C4-2B (cell line): ENCODE data around the gene DHRS3.

Experiments
- ZFX ChIP-seq: fragments of 450-650 bp; IDR thresholded peaks from 2 replicates; pipeline ENCODE4 v1.6.1; 2017
- TF ChIP-seq, protein P1 (sequence below): fragments of 450-650 bp; conservative IDR thresholded peaks from 2 replicates; pipeline ENCODE4 v1.5.1; 2017; ENCODE audit warnings: mild to moderate bottlenecking

- TF ChIP-seq, protein P1, sequence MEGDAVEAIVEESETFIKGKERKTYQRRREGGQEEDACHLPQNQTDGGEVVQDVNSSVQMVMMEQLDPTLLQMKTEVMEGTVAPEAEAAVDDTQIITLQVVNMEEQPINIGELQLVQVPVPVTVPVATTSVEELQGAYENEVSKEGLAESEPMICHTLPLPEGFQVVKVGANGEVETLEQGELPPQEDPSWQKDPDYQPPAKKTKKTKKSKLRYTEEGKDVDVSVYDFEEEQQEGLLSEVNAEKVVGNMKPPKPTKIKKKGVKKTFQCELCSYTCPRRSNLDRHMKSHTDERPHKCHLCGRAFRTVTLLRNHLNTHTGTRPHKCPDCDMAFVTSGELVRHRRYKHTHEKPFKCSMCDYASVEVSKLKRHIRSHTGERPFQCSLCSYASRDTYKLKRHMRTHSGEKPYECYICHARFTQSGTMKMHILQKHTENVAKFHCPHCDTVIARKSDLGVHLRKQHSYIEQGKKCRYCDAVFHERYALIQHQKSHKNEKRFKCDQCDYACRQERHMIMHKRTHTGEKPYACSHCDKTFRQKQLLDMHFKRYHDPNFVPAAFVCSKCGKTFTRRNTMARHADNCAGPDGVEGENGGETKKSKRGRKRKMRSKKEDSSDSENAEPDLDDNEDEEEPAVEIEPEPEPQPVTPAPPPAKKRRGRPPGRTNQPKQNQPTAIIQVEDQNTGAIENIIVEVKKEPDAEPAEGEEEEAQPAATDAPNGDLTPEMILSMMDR = no peak
- no peak for TF ChIP-seq ZFX
These were observed 13.7 kb downstream of the DHRS3 start for GRCh38 chr1:12604114-12604874.
